SK-N-SH (cell line): ENCODE results near the gene OSBPL6.

ENCODE experiments used
- CHD2 ChIP-seq: fragments of 150-350 bp; IDR thresholded peaks from 2 replicates; pipeline ENCODE4 v1.6.1; 2018; ENCODE audit warnings: low read length; ENCODE audit not compliant: partially characterized antibody
- FOSL2 ChIP-seq: IDR thresholded peaks from 2 replicates; pipeline ENCODE4 v1.4.0; 2012; ENCODE audit warnings: low read depth, mild to moderate bottlenecking, moderate library complexity, borderline replicate concordance
- FOXM1 ChIP-seq: IDR thresholded peaks from 2 replicates; pipeline ENCODE4 v1.4.0; 2012; ENCODE audit warnings: low read depth, mild to moderate bottlenecking
- NFIC ChIP-seq: IDR thresholded peaks from 2 replicates; pipeline ENCODE4 v1.4.0; 2012; ENCODE audit warnings: borderline replicate concordance
- RAD21 ChIP-seq: IDR thresholded peaks from 2 replicates; pipeline ENCODE4 v1.6.1; 2012; ENCODE audit warnings: mild to moderate bottlenecking, low read length
- RCOR1 ChIP-seq: fragments of 150-350 bp; IDR thresholded peaks from 2 replicates; pipeline ENCODE4 v1.6.1; 2017; ENCODE audit warnings: antibody characterized with exemption, low read length
- RFX5 ChIP-seq: IDR thresholded peaks from 2 replicates; pipeline ENCODE4 v1.6.1; 2012; ENCODE audit warnings: mild to moderate bottlenecking, improper control_type of control experiment, low read length
- SIN3A ChIP-seq: IDR thresholded peaks from 2 replicates; pipeline ENCODE4 v1.6.1; 2012; ENCODE audit warnings: low read depth, mild to moderate bottlenecking, low read length, moderate library complexity, borderline replicate concordance
- SMC3 ChIP-seq: IDR thresholded peaks from 2 replicates; pipeline ENCODE4 v1.6.1; 2012; ENCODE audit warnings: low read depth, low read length, improper control_type of control experiment
- TAF1 ChIP-seq: IDR thresholded peaks from 2 replicates; pipeline ENCODE4 v1.6.1; 2012; ENCODE audit warnings: low read depth, mild to moderate bottlenecking, low read length, moderate library complexity, borderline replicate concordance
- TCF12 ChIP-seq: IDR thresholded peaks from 2 replicates; pipeline ENCODE4 v1.4.0; 2012
- YY1 ChIP-seq: IDR thresholded peaks from 2 replicates; pipeline ENCODE4 v1.4.0; 2012; ENCODE audit warnings: low read depth, mild to moderate bottlenecking
- TF ChIP-seq, protein P1 (sequence below): fragments of 200-600 bp; sonication (generic); IDR thresholded peaks from 2 replicates; pipeline ENCODE4 v1.6.1; 2017; ENCODE audit warnings: antibody characterized with exemption, mild to moderate bottlenecking, moderate library complexity
- TF ChIP-seq, protein P2 (sequence below): IDR thresholded peaks from 2 replicates; pipeline ENCODE4 v1.6.1; 2012; ENCODE audit warnings: mild to moderate bottlenecking, low read depth, low read length, moderate library complexity

DNA sequence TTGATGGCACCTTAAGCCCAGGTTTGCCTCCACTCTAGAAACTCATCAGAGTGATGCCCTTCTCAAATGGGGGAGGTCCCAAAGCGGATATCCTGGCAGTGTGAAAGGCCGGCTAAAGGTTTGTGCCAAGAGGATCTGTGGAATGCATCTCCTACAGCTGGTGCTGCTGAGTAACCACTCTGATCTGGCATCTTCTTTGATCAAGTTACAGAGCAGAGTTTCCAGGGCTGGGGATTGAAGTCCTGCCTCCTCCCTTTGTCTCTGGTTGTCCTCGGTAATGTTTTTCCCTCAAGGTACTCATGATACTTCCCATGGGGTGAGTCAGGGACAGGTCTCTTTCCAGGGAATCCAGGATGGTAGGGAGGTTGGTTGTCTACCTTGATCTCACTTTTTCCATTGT, 232.1 kb downstream of the OSBPL6 start:
- TF ChIP-seq FOSL2: no peak
- TF ChIP-seq, protein P1, sequence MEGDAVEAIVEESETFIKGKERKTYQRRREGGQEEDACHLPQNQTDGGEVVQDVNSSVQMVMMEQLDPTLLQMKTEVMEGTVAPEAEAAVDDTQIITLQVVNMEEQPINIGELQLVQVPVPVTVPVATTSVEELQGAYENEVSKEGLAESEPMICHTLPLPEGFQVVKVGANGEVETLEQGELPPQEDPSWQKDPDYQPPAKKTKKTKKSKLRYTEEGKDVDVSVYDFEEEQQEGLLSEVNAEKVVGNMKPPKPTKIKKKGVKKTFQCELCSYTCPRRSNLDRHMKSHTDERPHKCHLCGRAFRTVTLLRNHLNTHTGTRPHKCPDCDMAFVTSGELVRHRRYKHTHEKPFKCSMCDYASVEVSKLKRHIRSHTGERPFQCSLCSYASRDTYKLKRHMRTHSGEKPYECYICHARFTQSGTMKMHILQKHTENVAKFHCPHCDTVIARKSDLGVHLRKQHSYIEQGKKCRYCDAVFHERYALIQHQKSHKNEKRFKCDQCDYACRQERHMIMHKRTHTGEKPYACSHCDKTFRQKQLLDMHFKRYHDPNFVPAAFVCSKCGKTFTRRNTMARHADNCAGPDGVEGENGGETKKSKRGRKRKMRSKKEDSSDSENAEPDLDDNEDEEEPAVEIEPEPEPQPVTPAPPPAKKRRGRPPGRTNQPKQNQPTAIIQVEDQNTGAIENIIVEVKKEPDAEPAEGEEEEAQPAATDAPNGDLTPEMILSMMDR: no peak
- no peak for TF ChIP-seq SIN3A
- TF ChIP-seq SMC3: no peak
- TF ChIP-seq YY1: no peak
- TF ChIP-seq NFIC: 0 out of 2 replicates have a peak, but pooled peaks have one; percentile 11
- TF ChIP-seq RAD21: no peak
- TF ChIP-seq RFX5: no peak
- no peak for TF ChIP-seq CHD2
- TF ChIP-seq, protein P2, sequence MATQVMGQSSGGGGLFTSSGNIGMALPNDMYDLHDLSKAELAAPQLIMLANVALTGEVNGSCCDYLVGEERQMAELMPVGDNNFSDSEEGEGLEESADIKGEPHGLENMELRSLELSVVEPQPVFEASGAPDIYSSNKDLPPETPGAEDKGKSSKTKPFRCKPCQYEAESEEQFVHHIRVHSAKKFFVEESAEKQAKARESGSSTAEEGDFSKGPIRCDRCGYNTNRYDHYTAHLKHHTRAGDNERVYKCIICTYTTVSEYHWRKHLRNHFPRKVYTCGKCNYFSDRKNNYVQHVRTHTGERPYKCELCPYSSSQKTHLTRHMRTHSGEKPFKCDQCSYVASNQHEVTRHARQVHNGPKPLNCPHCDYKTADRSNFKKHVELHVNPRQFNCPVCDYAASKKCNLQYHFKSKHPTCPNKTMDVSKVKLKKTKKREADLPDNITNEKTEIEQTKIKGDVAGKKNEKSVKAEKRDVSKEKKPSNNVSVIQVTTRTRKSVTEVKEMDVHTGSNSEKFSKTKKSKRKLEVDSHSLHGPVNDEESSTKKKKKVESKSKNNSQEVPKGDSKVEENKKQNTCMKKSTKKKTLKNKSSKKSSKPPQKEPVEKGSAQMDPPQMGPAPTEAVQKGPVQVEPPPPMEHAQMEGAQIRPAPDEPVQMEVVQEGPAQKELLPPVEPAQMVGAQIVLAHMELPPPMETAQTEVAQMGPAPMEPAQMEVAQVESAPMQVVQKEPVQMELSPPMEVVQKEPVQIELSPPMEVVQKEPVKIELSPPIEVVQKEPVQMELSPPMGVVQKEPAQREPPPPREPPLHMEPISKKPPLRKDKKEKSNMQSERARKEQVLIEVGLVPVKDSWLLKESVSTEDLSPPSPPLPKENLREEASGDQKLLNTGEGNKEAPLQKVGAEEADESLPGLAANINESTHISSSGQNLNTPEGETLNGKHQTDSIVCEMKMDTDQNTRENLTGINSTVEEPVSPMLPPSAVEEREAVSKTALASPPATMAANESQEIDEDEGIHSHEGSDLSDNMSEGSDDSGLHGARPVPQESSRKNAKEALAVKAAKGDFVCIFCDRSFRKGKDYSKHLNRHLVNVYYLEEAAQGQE: no peak
- TF ChIP-seq FOXM1: no peak
- no peak for TF ChIP-seq TAF1
- 0 out of 2 replicates have a peak, but pooled peaks have one; percentile 9 for TF ChIP-seq TCF12
- TF ChIP-seq RCOR1: no peak
